Ishikawa (cell line): Measurements from ENCODE around the gene DKC1.
A peak's percentile ranks its signal among the peaks of the same experiment; 100 is the strongest.

Experiments
- CEBPB ChIP-seq: IDR thresholded peaks from 2 replicates; pipeline ENCODE4 v1.6.1; 2012
- CREB1 ChIP-seq: IDR thresholded peaks from 2 replicates; pipeline ENCODE4 v1.6.1; 2012; ENCODE audit warnings: low read depth
- EGR1 ChIP-seq: IDR thresholded peaks from 2 replicates; pipeline ENCODE4 v1.6.1; 2012
- EP300 ChIP-seq: IDR thresholded peaks from 2 replicates; pipeline ENCODE4 v1.6.1; 2012; ENCODE audit warnings: borderline replicate concordance
- FOXM1 ChIP-seq: IDR thresholded peaks from 2 replicates; pipeline ENCODE4 v1.6.1; 2012; ENCODE audit warnings: low read depth, borderline replicate concordance
- MAX ChIP-seq: IDR thresholded peaks from 2 replicates; pipeline ENCODE4 v1.6.1; 2012
- NFIC ChIP-seq: IDR thresholded peaks from 2 replicates; pipeline ENCODE4 v1.6.1; 2012
- RAD21 ChIP-seq: IDR thresholded peaks from 2 replicates; pipeline ENCODE4 v1.6.1; 2012; ENCODE audit warnings: low read depth
- TAF1 ChIP-seq: IDR thresholded peaks from 2 replicates; pipeline ENCODE4 v1.6.1; 2012; ENCODE audit warnings: low read depth, mild to moderate bottlenecking
- TCF12 ChIP-seq: IDR thresholded peaks from 2 replicates; pipeline ENCODE4 v1.6.1; 2012; ENCODE audit warnings: low read depth
- TEAD4 ChIP-seq: IDR thresholded peaks from 2 replicates; pipeline ENCODE4 v1.6.1; 2012
- USF1 ChIP-seq: IDR thresholded peaks from 2 replicates; pipeline ENCODE4 v1.6.1; 2012
- YY1 ChIP-seq: IDR thresholded peaks from 2 replicates; pipeline ENCODE4 v1.6.1; 2012; ENCODE audit warnings: low read depth
- ZBTB7A ChIP-seq: IDR thresholded peaks from 2 replicates; pipeline ENCODE4 v1.6.1; 2012; ENCODE audit warnings: low read depth
- TF ChIP-seq, protein P1 (sequence below): IDR thresholded peaks from 2 replicates; pipeline ENCODE4 v1.6.1; 2012; ENCODE audit warnings: low read depth, mild to moderate bottlenecking

Gene DKC1

DNA sequence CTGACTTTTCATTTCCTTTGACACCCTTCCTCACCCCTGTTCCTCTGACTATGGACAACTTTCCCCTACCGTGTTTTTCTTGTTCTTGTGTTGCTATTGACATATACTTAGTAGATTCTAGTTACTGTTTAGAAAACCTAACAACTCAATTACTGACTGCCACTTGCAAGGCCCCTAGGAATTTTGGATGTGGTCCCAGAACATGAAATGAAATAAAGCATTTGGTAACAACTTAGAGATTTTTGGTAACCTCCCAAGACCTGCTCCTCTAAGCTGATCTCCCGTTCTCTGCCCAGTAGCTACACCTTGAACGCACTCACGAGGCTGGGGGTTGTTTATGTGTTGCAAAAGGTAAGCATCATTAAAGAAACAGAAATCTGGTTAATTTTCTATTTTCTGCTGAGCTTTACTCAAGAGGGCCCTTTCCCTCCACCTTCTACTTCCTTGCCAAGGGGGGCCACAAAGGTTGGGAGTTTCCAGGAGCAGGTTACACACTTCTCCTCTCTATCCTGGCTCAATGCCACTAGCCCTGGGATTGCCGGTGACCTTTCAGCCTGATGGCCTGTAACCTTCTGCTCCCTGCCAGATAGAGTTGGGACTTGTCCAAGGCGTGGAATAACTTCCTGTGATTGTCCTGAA, 32.3 kb upstream of the DKC1 start:
- TF ChIP-seq, protein P1, sequence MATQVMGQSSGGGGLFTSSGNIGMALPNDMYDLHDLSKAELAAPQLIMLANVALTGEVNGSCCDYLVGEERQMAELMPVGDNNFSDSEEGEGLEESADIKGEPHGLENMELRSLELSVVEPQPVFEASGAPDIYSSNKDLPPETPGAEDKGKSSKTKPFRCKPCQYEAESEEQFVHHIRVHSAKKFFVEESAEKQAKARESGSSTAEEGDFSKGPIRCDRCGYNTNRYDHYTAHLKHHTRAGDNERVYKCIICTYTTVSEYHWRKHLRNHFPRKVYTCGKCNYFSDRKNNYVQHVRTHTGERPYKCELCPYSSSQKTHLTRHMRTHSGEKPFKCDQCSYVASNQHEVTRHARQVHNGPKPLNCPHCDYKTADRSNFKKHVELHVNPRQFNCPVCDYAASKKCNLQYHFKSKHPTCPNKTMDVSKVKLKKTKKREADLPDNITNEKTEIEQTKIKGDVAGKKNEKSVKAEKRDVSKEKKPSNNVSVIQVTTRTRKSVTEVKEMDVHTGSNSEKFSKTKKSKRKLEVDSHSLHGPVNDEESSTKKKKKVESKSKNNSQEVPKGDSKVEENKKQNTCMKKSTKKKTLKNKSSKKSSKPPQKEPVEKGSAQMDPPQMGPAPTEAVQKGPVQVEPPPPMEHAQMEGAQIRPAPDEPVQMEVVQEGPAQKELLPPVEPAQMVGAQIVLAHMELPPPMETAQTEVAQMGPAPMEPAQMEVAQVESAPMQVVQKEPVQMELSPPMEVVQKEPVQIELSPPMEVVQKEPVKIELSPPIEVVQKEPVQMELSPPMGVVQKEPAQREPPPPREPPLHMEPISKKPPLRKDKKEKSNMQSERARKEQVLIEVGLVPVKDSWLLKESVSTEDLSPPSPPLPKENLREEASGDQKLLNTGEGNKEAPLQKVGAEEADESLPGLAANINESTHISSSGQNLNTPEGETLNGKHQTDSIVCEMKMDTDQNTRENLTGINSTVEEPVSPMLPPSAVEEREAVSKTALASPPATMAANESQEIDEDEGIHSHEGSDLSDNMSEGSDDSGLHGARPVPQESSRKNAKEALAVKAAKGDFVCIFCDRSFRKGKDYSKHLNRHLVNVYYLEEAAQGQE, result no peak
- TF ChIP-seq YY1 (no peak), EP300 (peak; percentile 33; the same call in 1 of the 2 replicates), RAD21 (no peak), USF1 (no peak), ZBTB7A (no peak), TAF1 (no peak), FOXM1 (no peak), TEAD4 (peak; percentile 18; the same call in 1 of the 2 replicates), NFIC (peak; percentile 85)

DNA sequence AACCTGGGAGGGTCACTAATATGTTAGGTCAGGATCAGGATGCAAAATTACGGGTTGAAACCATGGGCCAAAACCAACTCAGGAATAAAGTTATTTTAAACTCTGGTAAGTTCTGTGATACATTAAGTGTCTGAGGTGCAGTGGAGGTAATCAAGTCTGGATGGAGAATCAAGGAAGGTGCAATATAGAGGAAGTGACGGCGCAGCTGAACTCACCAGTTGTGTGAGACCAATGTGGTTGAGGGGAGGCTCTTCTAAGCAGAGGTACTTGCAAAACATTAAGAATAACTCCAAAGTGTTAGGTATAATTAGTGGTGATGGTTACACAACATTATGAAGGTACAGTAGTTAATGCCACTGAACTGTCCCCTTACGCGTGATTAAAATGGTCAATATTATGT, 31.5 kb upstream of the DKC1 start:
- no peak for TF ChIP-seq EGR1
- no peak for TF ChIP-seq TEAD4
- TF ChIP-seq YY1, result no peak
- TF ChIP-seq EP300, result no peak

DNA sequence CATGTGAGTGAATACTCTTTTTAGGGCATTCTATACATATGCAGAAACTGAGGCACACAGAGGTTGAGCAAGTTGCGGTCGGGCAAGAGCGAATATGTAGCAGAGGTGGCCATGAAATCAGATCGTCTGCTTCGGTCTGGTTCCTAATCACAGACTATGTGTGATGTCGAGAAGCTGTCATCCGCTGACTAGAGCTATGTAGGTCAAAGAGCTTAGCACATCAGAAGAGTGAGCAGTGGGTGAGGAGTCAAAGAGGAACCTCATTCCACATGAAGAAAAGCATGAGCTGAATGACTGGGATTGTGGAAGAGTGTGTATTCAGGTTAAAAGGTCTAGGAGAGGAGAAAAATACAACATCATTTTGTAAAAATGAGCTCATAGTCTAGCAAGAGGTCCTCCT, 30.8 kb upstream of the DKC1 start:
- TF ChIP-seq EP300 (no peak), TEAD4 (no peak), TAF1 (no peak), YY1 (no peak), CREB1 (no peak), NFIC (no peak)
- TF ChIP-seq, protein P1, result no peak

DNA sequence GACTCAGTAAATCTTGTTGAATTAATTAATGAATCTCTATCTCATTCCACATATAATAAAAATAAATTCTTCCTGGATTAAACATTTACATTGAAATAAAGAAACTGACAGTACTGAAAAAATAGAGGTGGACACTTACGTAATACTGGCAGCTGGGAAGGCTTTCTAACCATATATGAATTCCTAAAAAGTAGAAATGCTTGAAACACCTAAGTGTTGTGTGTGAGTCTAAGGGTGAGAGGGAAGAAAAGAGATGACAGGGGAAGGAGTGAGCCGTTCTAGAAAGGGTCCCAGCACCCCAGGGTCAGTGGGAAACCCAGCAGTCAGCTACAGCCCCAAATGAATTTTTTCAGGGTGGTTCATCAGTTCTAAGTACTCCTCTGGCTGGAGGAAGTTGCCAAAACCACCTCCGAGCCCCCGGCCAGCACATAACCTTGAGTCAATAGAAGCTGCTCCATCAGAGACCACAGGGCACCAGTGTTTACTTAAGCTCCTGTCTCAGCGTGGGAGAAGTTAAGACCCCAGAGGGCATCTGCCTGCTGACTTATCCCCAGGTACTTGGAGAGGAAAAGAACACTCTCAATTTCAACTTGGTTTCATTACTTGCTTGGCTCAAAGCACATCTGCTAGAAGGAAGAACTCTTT, 30.1 kb upstream of the DKC1 start:
- no peak for TF ChIP-seq TAF1
- TF ChIP-seq TEAD4, result no peak
- TF ChIP-seq EGR1, result no peak
- no peak for TF ChIP-seq EP300
- TF ChIP-seq ZBTB7A, result no peak
- no peak for TF ChIP-seq NFIC
- no peak for TF ChIP-seq CREB1
- TF ChIP-seq USF1, result no peak
- no peak for TF ChIP-seq CEBPB
- TF ChIP-seq, protein P1, result no peak
- no peak for TF ChIP-seq MAX
- no peak for TF ChIP-seq RAD21
- no peak for TF ChIP-seq YY1
- no peak for TF ChIP-seq FOXM1
- TF ChIP-seq TCF12, result no peak

DNA sequence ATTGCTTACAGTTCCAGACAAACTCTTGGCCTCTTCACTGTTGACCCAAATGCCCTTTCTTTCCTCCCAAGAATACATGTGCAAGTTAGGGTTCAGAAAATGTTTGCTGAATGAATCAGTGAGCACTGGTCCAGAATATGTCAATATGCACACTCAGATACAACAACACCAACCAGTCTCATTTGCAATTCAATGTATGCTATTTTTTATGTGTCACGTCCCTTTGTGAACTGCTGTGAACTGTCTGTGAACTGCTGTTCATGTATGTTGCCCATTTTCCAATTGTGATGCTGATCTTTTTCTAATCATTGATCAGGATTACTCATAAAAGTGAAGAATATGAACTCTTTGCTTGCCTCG, 29.6 kb upstream of the DKC1 start:
- TF ChIP-seq CEBPB (no peak), CREB1 (no peak), FOXM1 (no peak), RAD21 (no peak)
